Upper lobe of right lung (tissue), 1 donor: ENCODE data around the gene OR9Q1. TPM values are rescaled to one million over a fixed set of nuclear protein-coding genes. Genes with fewer than 3 reads are reported as not detected.

Source experiments
- ATAC-seq: fragments of 200-7000 bp; cut with Tn5 transposase; one replicate; pipeline ENCODE4 v1.9.1; 2020; ENCODE audit warnings: mild to moderate bottlenecking, moderate library complexity
- DNase-seq: peaks from one replicate; pipeline ENCODE4 v3.0.0-alpha.2; 2020
- H3K27ac ChIP-seq: fragments of 200-600 bp; one replicate; pipeline ENCODE4 v1.8.0; 2022
- H3K27me3 ChIP-seq: fragments of 200-600 bp; one replicate; pipeline ENCODE4 v1.8.0; 2022; ENCODE audit warnings: mild to moderate bottlenecking
- H3K36me3 ChIP-seq: fragments of 200-600 bp; one replicate; pipeline ENCODE4 v1.8.0; 2022
- H3K4me1 ChIP-seq: fragments of 200-600 bp; one replicate; pipeline ENCODE4 v1.8.0; 2022
- H3K4me3 ChIP-seq: fragments of 200-600 bp; one replicate; pipeline ENCODE4 v1.8.0; 2022; ENCODE audit warnings: mild to moderate bottlenecking
- H3K9me3 ChIP-seq: fragments of 200-600 bp; one replicate; pipeline ENCODE4 v1.8.0; 2022
- intact Hi-C: fragments of 100-400 bp; cut with DNase I; formaldehyde crosslinking; loops from one replicate; pipeline ENCODE4 v1.11.0; 2022
- total RNA-seq: library from RNA; stranded (reverse); fragmentation: NEBNext Ultra II Directional; extraction: Animal tissue kit (Norgen Biotek cat#: 25700); gene quantifications from one replicate; pipeline ENCODE4 v1.2.1, GENCODE V29; 2021
- TF ChIP-seq, protein P1 (sequence below): fragments of 200-600 bp; IDR thresholded peaks from one replicate; pipeline ENCODE4 v1.8.0; 2022; ENCODE audit warnings: antibody characterized with exemption
- donor health status: DM: no; HTN: yes; CAD: no; lungs with severe emphysema.

Gene OR9Q1
- total RNA-seq, 1 donor from 2014 or later: not detected

DNA sequence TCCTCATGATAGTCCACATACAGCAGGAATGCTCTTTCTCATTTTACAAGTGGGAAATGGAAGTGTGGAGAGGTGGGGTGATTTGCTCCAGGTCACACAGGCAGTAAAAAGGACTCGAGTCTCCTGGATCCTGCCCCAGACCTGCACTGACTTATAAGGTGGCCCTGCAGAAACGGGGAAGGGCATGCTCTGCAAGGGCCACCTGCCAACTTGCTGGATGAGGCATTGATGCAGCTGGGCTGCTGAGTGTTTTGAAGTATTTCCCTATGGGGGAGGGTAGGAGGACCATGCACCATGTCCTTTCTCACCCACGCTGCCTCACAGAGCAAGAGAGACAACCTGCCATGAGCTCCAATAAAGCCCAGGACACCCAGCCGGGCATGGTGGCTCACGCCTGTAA lies 44.0 kb downstream of the OR9Q1 start:
- Histone ChIP-seq H3K36me3 (no peaks in the 10 kb centered on the region), H3K4me3 (no peak overlapping the region), H3K27ac (no peak overlapping the region), H3K4me1 (no peaks in the 10 kb centered on the region), H3K27me3 (no peaks in the 10 kb centered on the region), H3K9me3 (no peaks in the 10 kb centered on the region)
- ATAC-seq (no peak), DNase-seq (no peak)
- intact Hi-C loops: no loop called here
- TF ChIP-seq, protein P1, sequence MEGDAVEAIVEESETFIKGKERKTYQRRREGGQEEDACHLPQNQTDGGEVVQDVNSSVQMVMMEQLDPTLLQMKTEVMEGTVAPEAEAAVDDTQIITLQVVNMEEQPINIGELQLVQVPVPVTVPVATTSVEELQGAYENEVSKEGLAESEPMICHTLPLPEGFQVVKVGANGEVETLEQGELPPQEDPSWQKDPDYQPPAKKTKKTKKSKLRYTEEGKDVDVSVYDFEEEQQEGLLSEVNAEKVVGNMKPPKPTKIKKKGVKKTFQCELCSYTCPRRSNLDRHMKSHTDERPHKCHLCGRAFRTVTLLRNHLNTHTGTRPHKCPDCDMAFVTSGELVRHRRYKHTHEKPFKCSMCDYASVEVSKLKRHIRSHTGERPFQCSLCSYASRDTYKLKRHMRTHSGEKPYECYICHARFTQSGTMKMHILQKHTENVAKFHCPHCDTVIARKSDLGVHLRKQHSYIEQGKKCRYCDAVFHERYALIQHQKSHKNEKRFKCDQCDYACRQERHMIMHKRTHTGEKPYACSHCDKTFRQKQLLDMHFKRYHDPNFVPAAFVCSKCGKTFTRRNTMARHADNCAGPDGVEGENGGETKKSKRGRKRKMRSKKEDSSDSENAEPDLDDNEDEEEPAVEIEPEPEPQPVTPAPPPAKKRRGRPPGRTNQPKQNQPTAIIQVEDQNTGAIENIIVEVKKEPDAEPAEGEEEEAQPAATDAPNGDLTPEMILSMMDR: no peak

DNA sequence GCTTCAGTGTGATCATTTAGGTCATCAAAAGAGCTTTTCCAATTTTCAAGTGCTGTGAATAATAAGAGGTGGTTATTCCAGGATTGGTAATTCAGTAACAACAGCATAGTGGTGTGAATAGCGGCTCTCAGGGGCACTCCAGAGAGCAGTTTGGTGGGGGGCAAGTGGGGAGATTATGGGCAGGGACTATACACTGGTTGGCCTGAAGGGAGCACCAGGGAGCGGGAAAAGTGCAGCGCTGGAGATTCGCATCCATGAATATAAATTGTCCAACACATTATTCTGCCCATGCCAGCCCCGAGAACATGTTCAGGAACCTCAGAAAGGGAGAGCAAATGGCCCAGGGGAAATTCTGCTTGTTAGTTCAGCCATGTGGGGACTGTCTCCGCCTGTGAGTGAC lies 45.0 kb downstream of the OR9Q1 start:
- no peak overlapping the region for H3K4me3 ChIP-seq
- intact Hi-C loops: no loop called here
- no peak overlapping the region for H3K27ac ChIP-seq
- H3K9me3 ChIP-seq: no peaks in the 10 kb centered on the region
- no peaks in the 10 kb centered on the region for H3K4me1 ChIP-seq
- ATAC-seq: no peak
- H3K36me3 ChIP-seq: no peaks in the 10 kb centered on the region
- TF ChIP-seq, protein P1: no peak
- no peaks in the 10 kb centered on the region for H3K27me3 ChIP-seq
- no peak for DNase-seq

DNA sequence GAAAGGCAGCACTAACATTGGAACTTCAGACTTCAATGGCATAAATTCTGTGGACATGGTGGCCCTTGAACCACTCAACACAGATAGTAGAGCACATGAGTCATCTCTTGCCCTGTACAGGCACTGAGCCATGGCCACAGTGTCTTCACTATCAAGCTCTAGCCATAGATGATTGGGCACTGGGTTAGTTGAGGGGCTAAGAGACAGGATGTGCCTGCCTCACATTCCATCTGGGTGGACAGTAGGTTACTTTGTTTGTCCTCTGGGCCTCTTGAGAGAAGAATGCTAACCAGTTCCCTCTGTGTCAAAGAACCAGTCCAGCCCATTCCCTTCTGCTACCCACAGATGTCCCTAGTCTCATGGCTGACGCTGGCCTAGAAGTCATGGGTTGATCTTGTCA lies 46.9 kb downstream of the OR9Q1 start:
- DNase-seq (no peak), ATAC-seq (no peak)
- no peaks in the 10 kb centered on the region for H3K4me1 ChIP-seq
- H3K27ac ChIP-seq: no peak overlapping the region
- H3K27me3 ChIP-seq: no peaks in the 10 kb centered on the region
- TF ChIP-seq, protein P1: no peak
- no peak overlapping the region for H3K4me3 ChIP-seq
- intact Hi-C loops: no loop called here
- no peaks in the 10 kb centered on the region for H3K9me3 ChIP-seq
- H3K36me3 ChIP-seq: no peaks in the 10 kb centered on the region

DNA sequence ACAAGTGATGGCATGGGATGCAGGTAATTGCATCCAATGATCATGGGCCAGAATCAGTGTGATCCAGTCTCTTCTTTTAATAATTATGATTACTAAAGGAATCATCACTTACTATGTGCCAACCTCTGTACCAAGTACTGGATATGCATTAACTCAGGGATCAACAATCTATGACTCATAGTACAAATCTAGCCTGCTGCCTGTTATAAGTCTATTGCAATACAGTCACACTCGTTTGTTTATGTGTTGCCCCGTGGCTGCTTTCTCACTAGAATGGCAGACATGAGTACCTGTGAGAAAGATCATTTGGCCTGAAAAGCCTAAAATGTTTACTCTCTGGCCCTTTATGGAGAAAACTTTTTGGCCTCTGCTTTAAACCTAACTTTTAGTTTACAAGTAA lies 52.1 kb downstream of the OR9Q1 start:
- TF ChIP-seq, protein P1: no peak
- intact Hi-C loops: no loop called here

DNA sequence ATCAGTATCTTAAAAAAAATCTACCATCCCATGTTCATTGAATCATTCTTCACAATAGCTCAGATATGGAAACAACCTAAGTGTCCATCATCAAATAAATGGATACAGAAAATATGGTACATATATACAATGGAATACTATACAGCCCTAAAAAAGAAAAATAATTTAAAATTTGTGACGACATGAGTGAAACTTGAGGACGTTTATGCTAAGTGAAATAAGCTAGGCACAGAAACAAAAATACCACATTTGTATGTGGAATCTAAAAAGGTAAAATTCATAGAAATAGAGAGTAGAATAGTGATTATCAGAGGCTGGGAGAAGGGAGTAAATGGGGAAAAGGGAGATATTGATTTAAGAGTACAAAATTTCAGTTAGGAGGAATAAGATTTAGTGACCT lies 62.8 kb downstream of the OR9Q1 start:
- Histone ChIP-seq H3K27me3 (no peaks in the 10 kb centered on the region), H3K27ac (no peak overlapping the region), H3K4me1 (no peaks in the 10 kb centered on the region), H3K9me3 (peaks cover 4% of the 10 kb centered on the region), H3K36me3 (no peaks in the 10 kb centered on the region), H3K4me3 (no peak overlapping the region)
- ATAC-seq (no peak), DNase-seq (no peak)
- intact Hi-C loops: no loop called here
- TF ChIP-seq, protein P1: no peak

More for the DNA sequence above, 52.1 kb downstream of the OR9Q1 start:
- Histone ChIP-seq H3K4me1 (no peaks in the 10 kb centered on the region), H3K4me3 (no peak overlapping the region), H3K27ac (no peak overlapping the region), H3K36me3 (no peaks in the 10 kb centered on the region), H3K9me3 (no peaks in the 10 kb centered on the region), H3K27me3 (no peaks in the 10 kb centered on the region)
- no peak for ATAC-seq
- DNase-seq: no peak

DNA sequence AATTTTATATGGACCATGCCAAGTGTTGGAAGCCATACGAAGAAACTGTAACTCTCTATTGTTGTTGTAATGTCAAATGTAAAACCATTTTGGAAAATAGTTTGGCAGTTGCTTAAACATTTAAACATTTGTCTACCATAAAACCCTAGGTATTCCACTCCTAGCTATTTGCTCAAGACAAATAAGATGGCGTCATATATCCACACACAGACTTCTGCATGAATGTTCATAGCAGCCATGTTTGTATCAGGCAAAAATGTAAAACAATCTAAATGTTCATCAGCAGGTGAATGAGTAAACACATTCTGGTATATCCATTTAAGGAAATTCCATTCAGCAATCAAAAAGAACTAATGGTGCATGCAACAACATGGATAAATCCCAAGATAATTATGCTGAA lies 73.8 kb downstream of the OR9Q1 start:
- H3K36me3 ChIP-seq: no peaks in the 10 kb centered on the region
- intact Hi-C loops: no loop called here

More for the DNA sequence above, 73.8 kb downstream of the OR9Q1 start:
- Histone ChIP-seq H3K27ac (no peak overlapping the region), H3K4me1 (no peaks in the 10 kb centered on the region), H3K4me3 (no peak overlapping the region), H3K27me3 (no peaks in the 10 kb centered on the region), H3K9me3 (no peaks in the 10 kb centered on the region)
- no peak for DNase-seq
- TF ChIP-seq, protein P1: no peak
- no peak for ATAC-seq
